ENCODE measurements around the gene TREX2. TPM values are rescaled to one million over a fixed set of nuclear protein-coding genes. Genes with fewer than 3 reads are reported as not detected.

Gene TREX2
- total and polyA plus RNA-seq, 7 donors, result 0.16 to 3.6 (median 1.7) TPM; not detected in 3

GRCh38 chrX:153482376-153483015 lies 36.6 kb upstream of the TREX2 start:
- TF ChIP-seq EP300 (IDR thresholded peaks at IDR 0.05) (no peak), CTCF (IDR thresholded peaks at IDR 0.05) (no peak), POLR2A (IDR thresholded peaks at IDR 0.05) (no peak), POLR2AphosphoS5 (IDR thresholded peaks at IDR 0.05) (no peak)
- Histone ChIP-seq H3K36me3 (no peaks in the 10 kb centered on the region), H3K27ac (no peak overlapping the region), H3K4me1 (no peaks in the 10 kb centered on the region), H3K4me3 (no peak overlapping the region), H3K27me3 (no peaks in the 10 kb centered on the region), H3K9me3 (no peaks in the 10 kb centered on the region)
- 87 to 90% methylated on average over 23 of the region's 23 CpGs for WGBS, 2 donors
- intact Hi-C loops (cut with DNase I), result no loop called here
- no peak for DNase-seq

GRCh38 chrX:153481043-153481442 lies 35.2 kb upstream of the TREX2 start:
- H3K27ac ChIP-seq, result no peak overlapping the region
- 94 to 95% methylated on average over 13 of the region's 13 CpGs for WGBS, 2 donors
- intact Hi-C loops (cut with DNase I), result no loop called here

GRCh38 chrX:153478746-153479145 lies 32.9 kb upstream of the TREX2 start:
- DNase-seq, result no peak
- Histone ChIP-seq H3K36me3 (no peaks in the 10 kb centered on the region), H3K9me3 (no peaks in the 10 kb centered on the region), H3K4me1 (peaks cover 0 to 6% (median 0%) of the 10 kb centered on the region in 4 donors), H3K27me3 (no peaks in the 10 kb centered on the region), H3K27ac (no peak overlapping the region), H3K4me3 (no peak overlapping the region)
- WGBS, 2 donors, result 80 to 89% methylated on average over 16 of the region's 16 CpGs
- intact Hi-C loops (cut with DNase I), result loop anchor here (10.0 kb wide), 1 partner anchor 144 kb away; the partner anchor contains the start of gene ZNF275
- TF ChIP-seq POLR2AphosphoS5 (IDR thresholded peaks at IDR 0.05) (no peak), EP300 (IDR thresholded peaks at IDR 0.05) (no peak), POLR2A (IDR thresholded peaks at IDR 0.05) (no peak), CTCF (IDR thresholded peaks at IDR 0.05) (no peak)

More at GRCh38 chrX:153481043-153481442, 35.2 kb upstream of the TREX2 start:
- TF ChIP-seq POLR2AphosphoS5 (IDR thresholded peaks at IDR 0.05) (no peak), POLR2A (IDR thresholded peaks at IDR 0.05) (no peak), EP300 (IDR thresholded peaks at IDR 0.05) (no peak), CTCF (IDR thresholded peaks at IDR 0.05) (no peak)
- DNase-seq, result no peak
- H3K4me3 ChIP-seq, result no peak overlapping the region
- H3K27me3 ChIP-seq, result no peaks in the 10 kb centered on the region
- no peaks in the 10 kb centered on the region for H3K9me3 ChIP-seq
- no peaks in the 10 kb centered on the region for H3K36me3 ChIP-seq
- no peaks in the 10 kb centered on the region for H3K4me1 ChIP-seq

- no peak for DNase-seq
- Histone ChIP-seq H3K4me1 (peaks cover 0 to 6% (median 0%) of the 10 kb centered on the region in 4 donors), H3K36me3 (no peaks in the 10 kb centered on the region), H3K27me3 (no peaks in the 10 kb centered on the region), H3K27ac (peak overlapping the region in 1 of 4 donors; percentile 6), H3K9me3 (no peaks in the 10 kb centered on the region), H3K4me3 (no peak overlapping the region)
- WGBS, 2 donors, result 65 to 77% methylated on average over 9 of the region's 9 CpGs
- intact Hi-C loops (cut with DNase I), result loop anchor here (10.0 kb wide), 1 partner anchor 143 kb away; the partner anchor contains the start of gene ZNF275
- TF ChIP-seq EP300 (IDR thresholded peaks at IDR 0.05) (no peak), CTCF (IDR thresholded peaks at IDR 0.05) (no peak), POLR2AphosphoS5 (IDR thresholded peaks at IDR 0.05) (no peak), POLR2A (IDR thresholded peaks at IDR 0.05) (no peak)
These were observed 32.0 kb upstream of the TREX2 start for GRCh38 chrX:153477901-153478300.
